ENCODE results near the gene HOTAIR. TPM values are rescaled to one million over a fixed set of nuclear protein-coding genes. Genes with fewer than 3 reads are reported as not detected.

HOTAIR gene
- total RNA-seq, 1 donor from 2014 or later, result 1.8 TPM

- DNase-seq (ENCODE audit: low spot score in 2 of 2, unreplicated experiment in 2 of 2), result no peak
- H3K4me1 Mint-ChIP-seq, result peaks cover 33% of the 10 kb centered on the region
- H3K27me3 Mint-ChIP-seq (ENCODE audit: low read depth), result peaks cover 92% of the 10 kb centered on the region
- H3K27ac Mint-ChIP-seq, result peak overlapping the region; percentile 51
- no peak for TF ChIP-seq CTCF (IDR thresholded peaks at IDR 0.05; ENCODE audit: unreplicated experiment)
- no peaks in the 10 kb centered on the region for H3K9me3 Mint-ChIP-seq
- H3K36me3 Mint-ChIP-seq, result peaks cover 2% of the 10 kb centered on the region
- H3K4me3 Mint-ChIP-seq, result no peak overlapping the region
Measured at GRCh38 chr12:54012631-54013409, 38.1 kb upstream of the HOTAIR start.

- peaks cover 2% of the 10 kb centered on the region for H3K36me3 Mint-ChIP-seq
- H3K27ac Mint-ChIP-seq, result no peak overlapping the region
- peaks cover 94% of the 10 kb centered on the region for H3K27me3 Mint-ChIP-seq (ENCODE audit: low read depth)
- peaks cover 27% of the 10 kb centered on the region for H3K4me1 Mint-ChIP-seq
- no peaks in the 10 kb centered on the region for H3K9me3 Mint-ChIP-seq
- DNase-seq (ENCODE audit: low spot score in 2 of 2, unreplicated experiment in 2 of 2), result no peak
- peak overlapping the region; percentile 43 for H3K4me3 Mint-ChIP-seq
- TF ChIP-seq CTCF (IDR thresholded peaks at IDR 0.05; ENCODE audit: unreplicated experiment), result no peak
Measured at GRCh38 chr12:54011665-54012532, 37.1 kb upstream of the HOTAIR start.

- no peak for TF ChIP-seq CTCF (IDR thresholded peaks at IDR 0.05; ENCODE audit: unreplicated experiment)
- H3K36me3 Mint-ChIP-seq, result peaks cover 2% of the 10 kb centered on the region
- H3K27ac Mint-ChIP-seq, result no peak overlapping the region
- DNase-seq (ENCODE audit: low spot score in 2 of 2, unreplicated experiment in 2 of 2), result no peak
- peaks cover 96% of the 10 kb centered on the region for H3K27me3 Mint-ChIP-seq (ENCODE audit: low read depth)
- no peaks in the 10 kb centered on the region for H3K9me3 Mint-ChIP-seq
- peaks cover 28% of the 10 kb centered on the region for H3K4me1 Mint-ChIP-seq
- peak overlapping the region; percentile 43 for H3K4me3 Mint-ChIP-seq
Measured at GRCh38 chr12:54010972-54011664, 36.4 kb upstream of the HOTAIR start.

GRCh38 chr12:54010053-54010971 is 35.6 kb upstream of the HOTAIR start:
- Mint-ChIP-seq H3K36me3 (peaks cover 2% of the 10 kb centered on the region), H3K4me3 (peak overlapping the region; percentile 75), H3K27me3 (ENCODE audit: low read depth) (peaks cover 96% of the 10 kb centered on the region), H3K27ac (peak overlapping the region; percentile 76), H3K4me1 (peaks cover 33% of the 10 kb centered on the region), H3K9me3 (no peaks in the 10 kb centered on the region)
- TF ChIP-seq CTCF (IDR thresholded peaks at IDR 0.05; ENCODE audit: unreplicated experiment), result no peak
- no peak for DNase-seq (ENCODE audit: low spot score in 2 of 2, unreplicated experiment in 2 of 2)

Data from mesothelial cell of epicardium (in vitro differentiated cells).